ENCODE data around the gene OR3A3.

The OR3A3 gene

DNA sequence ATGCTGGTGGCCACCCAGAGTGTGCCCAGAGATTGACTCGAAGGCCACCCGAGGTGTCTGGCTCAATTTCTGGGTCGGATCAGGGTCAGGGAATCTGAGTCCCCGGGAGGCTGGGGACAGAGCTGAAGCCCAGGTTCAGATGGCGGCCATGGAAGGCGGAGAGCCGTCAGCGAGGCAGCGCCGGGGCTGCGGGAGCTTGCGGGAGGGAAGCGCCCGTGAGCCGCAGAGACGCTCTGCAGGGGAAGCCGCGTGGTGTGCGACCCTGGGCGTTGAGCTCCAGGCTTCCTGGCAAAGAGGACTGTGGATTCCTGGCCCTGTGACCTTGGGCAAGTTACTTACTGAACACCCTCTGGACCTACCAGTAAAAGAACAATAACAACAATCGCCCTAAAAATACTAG, 61.0 kb downstream of the OR3A3 start:
- no peak for TF ChIP-seq EZH2phosphoT487 (IDR thresholded peaks at IDR 0.05; ENCODE audit: borderline replicate concordance)
- TF ChIP-seq, protein P1, sequence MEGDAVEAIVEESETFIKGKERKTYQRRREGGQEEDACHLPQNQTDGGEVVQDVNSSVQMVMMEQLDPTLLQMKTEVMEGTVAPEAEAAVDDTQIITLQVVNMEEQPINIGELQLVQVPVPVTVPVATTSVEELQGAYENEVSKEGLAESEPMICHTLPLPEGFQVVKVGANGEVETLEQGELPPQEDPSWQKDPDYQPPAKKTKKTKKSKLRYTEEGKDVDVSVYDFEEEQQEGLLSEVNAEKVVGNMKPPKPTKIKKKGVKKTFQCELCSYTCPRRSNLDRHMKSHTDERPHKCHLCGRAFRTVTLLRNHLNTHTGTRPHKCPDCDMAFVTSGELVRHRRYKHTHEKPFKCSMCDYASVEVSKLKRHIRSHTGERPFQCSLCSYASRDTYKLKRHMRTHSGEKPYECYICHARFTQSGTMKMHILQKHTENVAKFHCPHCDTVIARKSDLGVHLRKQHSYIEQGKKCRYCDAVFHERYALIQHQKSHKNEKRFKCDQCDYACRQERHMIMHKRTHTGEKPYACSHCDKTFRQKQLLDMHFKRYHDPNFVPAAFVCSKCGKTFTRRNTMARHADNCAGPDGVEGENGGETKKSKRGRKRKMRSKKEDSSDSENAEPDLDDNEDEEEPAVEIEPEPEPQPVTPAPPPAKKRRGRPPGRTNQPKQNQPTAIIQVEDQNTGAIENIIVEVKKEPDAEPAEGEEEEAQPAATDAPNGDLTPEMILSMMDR (conservative IDR thresholded peaks at IDR 0.05; ENCODE audit: low read length), result no peak
- no peaks in the 10 kb centered on the region for H3K9me3 ChIP-seq (ENCODE audit: insufficient read depth, low read depth, low read length)
- no peak overlapping the region for H3K4me3 ChIP-seq (ENCODE audit: low read length, poor library complexity, severe bottlenecking)
- H3K9ac ChIP-seq (ENCODE audit: low read depth, low read length, poor library complexity, severe bottlenecking), result no peak overlapping the region
- peaks cover 4% of the 10 kb centered on the region for H3K4me1 ChIP-seq (ENCODE audit: insufficient read depth, low read length, poor library complexity, severe bottlenecking)
- H3K79me2 ChIP-seq (ENCODE audit: insufficient read depth, low read length), result no peaks in the 10 kb centered on the region
- no peaks in the 10 kb centered on the region for H4K20me1 ChIP-seq (ENCODE audit: insufficient read depth, low read length, poor library complexity, severe bottlenecking)
- no peaks in the 10 kb centered on the region for H3F3A ChIP-seq (ENCODE audit: low read depth)
- no peaks in the 10 kb centered on the region for H3K27me3 ChIP-seq (ENCODE audit: insufficient read depth, low read length, poor library complexity, severe bottlenecking)
- H2AFZ ChIP-seq (ENCODE audit: low read length), result no peak overlapping the region
- no peaks in the 10 kb centered on the region for H3K9me2 ChIP-seq (replicated peaks; ENCODE audit: low read depth, low read length)
- no peaks in the 10 kb centered on the region for H3K36me3 ChIP-seq (ENCODE audit: insufficient read depth, low read length)
- H3K4me2 ChIP-seq (ENCODE audit: low read depth, low read length, poor library complexity, severe bottlenecking), result no peak overlapping the region
